ENCODE results near the gene C3orf20. TPM values are rescaled to one million over a fixed set of nuclear protein-coding genes. Genes with fewer than 3 reads are reported as not detected.

The C3orf20 gene
- total RNA-seq, 1 experiment from 2014 or later: not detected

DNA sequence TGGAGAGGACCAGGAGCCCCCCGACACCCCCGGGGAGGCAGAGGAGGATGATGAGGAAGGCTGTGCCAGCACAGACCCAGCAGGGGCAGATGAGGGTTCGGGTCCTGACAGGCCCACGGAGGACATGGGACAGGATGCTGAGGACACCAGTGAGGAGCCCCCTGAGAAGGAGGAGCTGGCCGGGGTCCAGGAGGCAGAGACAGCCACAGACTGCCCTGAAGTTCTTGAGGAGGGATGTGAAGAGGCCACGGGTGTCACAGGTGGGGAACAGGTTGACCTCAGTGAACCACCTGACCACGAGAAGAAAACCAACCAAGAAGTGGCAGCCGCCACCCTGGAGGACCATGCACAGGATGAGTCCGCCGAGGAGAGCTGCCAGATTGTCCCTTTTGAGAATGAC, 144.7 kb downstream of the C3orf20 start:
- no peak for DNase-seq (ENCODE audit: unreplicated experiment)
- Mint-ChIP-seq H3K27me3 (ENCODE audit: insufficient read depth, unreplicated experiment) (peaks cover 96% of the 10 kb centered on the region), H3K4me1 (ENCODE audit: insufficient read depth, unreplicated experiment) (no peaks in the 10 kb centered on the region), H3K4me3 (ENCODE audit: unreplicated experiment) (no peak overlapping the region), H3K9me3 (ENCODE audit: unreplicated experiment) (no peaks in the 10 kb centered on the region), H3K27ac (ENCODE audit: low read depth, unreplicated experiment) (no peak overlapping the region), H3K36me3 (ENCODE audit: insufficient read depth, unreplicated experiment) (no peaks in the 10 kb centered on the region)
- ChIA-PET CTCF (interaction anchor here (0.6 kb wide), 1 partner anchor 102 kb away, joined by 3 read pairs; no protein-coding TSS in a partner anchor), POLR2A (no interaction called here)
- BruUV-seq (replicated peaks): no TSS peak
- intact Hi-C loops (cut with micrococcal nuclease): no loop called here
- TF ChIP-seq, protein P1, sequence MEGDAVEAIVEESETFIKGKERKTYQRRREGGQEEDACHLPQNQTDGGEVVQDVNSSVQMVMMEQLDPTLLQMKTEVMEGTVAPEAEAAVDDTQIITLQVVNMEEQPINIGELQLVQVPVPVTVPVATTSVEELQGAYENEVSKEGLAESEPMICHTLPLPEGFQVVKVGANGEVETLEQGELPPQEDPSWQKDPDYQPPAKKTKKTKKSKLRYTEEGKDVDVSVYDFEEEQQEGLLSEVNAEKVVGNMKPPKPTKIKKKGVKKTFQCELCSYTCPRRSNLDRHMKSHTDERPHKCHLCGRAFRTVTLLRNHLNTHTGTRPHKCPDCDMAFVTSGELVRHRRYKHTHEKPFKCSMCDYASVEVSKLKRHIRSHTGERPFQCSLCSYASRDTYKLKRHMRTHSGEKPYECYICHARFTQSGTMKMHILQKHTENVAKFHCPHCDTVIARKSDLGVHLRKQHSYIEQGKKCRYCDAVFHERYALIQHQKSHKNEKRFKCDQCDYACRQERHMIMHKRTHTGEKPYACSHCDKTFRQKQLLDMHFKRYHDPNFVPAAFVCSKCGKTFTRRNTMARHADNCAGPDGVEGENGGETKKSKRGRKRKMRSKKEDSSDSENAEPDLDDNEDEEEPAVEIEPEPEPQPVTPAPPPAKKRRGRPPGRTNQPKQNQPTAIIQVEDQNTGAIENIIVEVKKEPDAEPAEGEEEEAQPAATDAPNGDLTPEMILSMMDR (IDR thresholded peaks at IDR 0.05; ENCODE audit: unreplicated experiment): no peak

DNA sequence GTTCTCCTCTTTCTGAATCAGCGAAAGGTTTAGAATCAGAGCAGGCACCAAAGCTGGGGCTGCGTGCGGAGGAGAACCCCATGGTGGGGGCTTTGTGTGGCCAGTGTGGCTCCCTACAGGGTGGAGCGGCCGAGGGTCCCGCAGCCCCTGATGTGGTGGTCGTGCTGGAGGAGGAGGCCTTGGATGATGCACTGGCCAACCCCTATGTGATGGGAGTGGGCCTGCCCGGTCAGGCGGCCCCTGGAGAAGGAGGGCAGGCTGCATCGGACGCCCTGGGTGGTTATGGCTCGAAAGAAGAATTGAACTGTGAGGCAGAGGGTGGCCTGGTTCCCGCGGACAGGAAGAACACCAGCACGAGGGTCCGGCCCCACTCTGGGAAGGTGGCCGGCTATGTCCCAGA, 145.2 kb downstream of the C3orf20 start:
- peaks cover 96% of the 10 kb centered on the region for H3K27me3 Mint-ChIP-seq (ENCODE audit: insufficient read depth, unreplicated experiment)
- POLR2A ChIA-PET: no interaction called here
- TF ChIP-seq, protein P1 (IDR thresholded peaks at IDR 0.05; ENCODE audit: unreplicated experiment): no peak

DNA sequence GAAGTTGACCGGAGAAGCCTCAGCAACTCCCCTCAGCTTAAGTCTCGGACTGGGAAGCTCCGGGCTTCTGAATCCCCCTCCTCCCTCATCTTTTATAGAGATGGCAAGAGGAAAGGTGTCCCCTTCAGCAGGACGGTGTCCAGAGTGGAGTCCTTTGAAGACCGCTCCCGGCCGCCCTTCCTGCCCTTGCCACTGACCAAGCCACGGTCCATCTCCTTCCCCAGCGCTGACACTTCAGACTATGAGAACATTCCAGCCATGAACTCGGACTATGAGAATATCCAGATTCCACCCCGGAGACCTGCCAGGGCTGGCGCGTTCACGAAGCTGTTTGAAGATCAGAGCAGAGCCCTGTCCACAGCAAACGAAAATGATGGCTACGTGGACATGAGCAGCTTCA, 146.2 kb downstream of the C3orf20 start:
- POLR2A ChIA-PET: interaction anchor here (0.6 kb wide), 2 partner anchors 15 to 1874 kb away, joined by 3 read pairs; no protein-coding TSS in a partner anchor

More for the DNA sequence above, 145.2 kb downstream of the C3orf20 start:
- BruUV-seq (replicated peaks): no TSS peak
- CTCF ChIA-PET: interaction anchor here (0.6 kb wide), 1 partner anchor 102 kb away, joined by 3 read pairs; no protein-coding TSS in a partner anchor
- no peak for DNase-seq (ENCODE audit: unreplicated experiment)
- Mint-ChIP-seq H3K36me3 (ENCODE audit: insufficient read depth, unreplicated experiment) (no peaks in the 10 kb centered on the region), H3K4me3 (ENCODE audit: unreplicated experiment) (no peak overlapping the region), H3K4me1 (ENCODE audit: insufficient read depth, unreplicated experiment) (no peaks in the 10 kb centered on the region), H3K27ac (ENCODE audit: low read depth, unreplicated experiment) (no peak overlapping the region), H3K9me3 (ENCODE audit: unreplicated experiment) (no peaks in the 10 kb centered on the region)
- intact Hi-C loops (cut with micrococcal nuclease): no loop called here

DNA sequence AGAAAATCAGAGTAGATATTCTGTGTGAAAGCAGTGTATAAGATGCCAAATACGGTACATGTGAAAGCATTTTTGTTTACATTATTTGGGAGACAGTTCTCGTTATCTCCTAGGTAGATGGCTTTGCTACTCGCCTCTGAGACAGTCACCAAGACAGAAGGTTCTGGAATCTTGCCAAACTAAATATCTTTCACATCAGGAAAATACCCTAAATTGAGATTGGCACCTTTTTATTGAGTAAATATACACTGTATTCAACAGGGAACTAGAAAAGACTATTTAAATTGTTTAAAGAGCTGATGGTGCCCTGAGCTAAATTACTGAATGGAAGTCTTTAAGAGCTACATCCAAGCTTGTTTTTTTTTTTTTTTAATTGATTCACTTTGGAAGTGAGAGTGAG, 147.2 kb downstream of the C3orf20 start:
- no peaks in the 10 kb centered on the region for H3K36me3 Mint-ChIP-seq (ENCODE audit: insufficient read depth, unreplicated experiment)
- H3K4me1 Mint-ChIP-seq (ENCODE audit: insufficient read depth, unreplicated experiment): no peaks in the 10 kb centered on the region
- DNase-seq (ENCODE audit: unreplicated experiment): no peak
- no peak overlapping the region for H3K27ac Mint-ChIP-seq (ENCODE audit: low read depth, unreplicated experiment)
- POLR2A ChIA-PET: no interaction called here
- no peaks in the 10 kb centered on the region for H3K9me3 Mint-ChIP-seq (ENCODE audit: unreplicated experiment)
- H3K4me3 Mint-ChIP-seq (ENCODE audit: unreplicated experiment): no peak overlapping the region
- peaks cover 94% of the 10 kb centered on the region for H3K27me3 Mint-ChIP-seq (ENCODE audit: insufficient read depth, unreplicated experiment)
- CTCF ChIA-PET: interaction anchor here (0.9 kb wide), 1 partner anchor 274 kb away, joined by 3 read pairs; no protein-coding TSS in a partner anchor
- TF ChIP-seq, protein P1 (IDR thresholded peaks at IDR 0.05; ENCODE audit: unreplicated experiment): no peak
- intact Hi-C loops (cut with micrococcal nuclease): no loop called here
- no TSS peak for BruUV-seq (replicated peaks)

More for the DNA sequence above, 146.2 kb downstream of the C3orf20 start:
- H3K27me3 Mint-ChIP-seq (ENCODE audit: insufficient read depth, unreplicated experiment): peaks cover 96% of the 10 kb centered on the region
- no peak overlapping the region for H3K4me3 Mint-ChIP-seq (ENCODE audit: unreplicated experiment)
- no peaks in the 10 kb centered on the region for H3K4me1 Mint-ChIP-seq (ENCODE audit: insufficient read depth, unreplicated experiment)
- DNase-seq (ENCODE audit: unreplicated experiment): no peak
- intact Hi-C loops (cut with micrococcal nuclease): no loop called here
- H3K36me3 Mint-ChIP-seq (ENCODE audit: insufficient read depth, unreplicated experiment): no peaks in the 10 kb centered on the region
- no peak overlapping the region for H3K27ac Mint-ChIP-seq (ENCODE audit: low read depth, unreplicated experiment)
- BruUV-seq (replicated peaks): no TSS peak
- H3K9me3 Mint-ChIP-seq (ENCODE audit: unreplicated experiment): no peaks in the 10 kb centered on the region
- CTCF ChIA-PET: no interaction called here
- TF ChIP-seq, protein P1 (IDR thresholded peaks at IDR 0.05; ENCODE audit: unreplicated experiment): no peak

Other genes starting within 250 kb of the C3orf20 start
- not detected in 2 replicates for gene GRIP2, start 134.8 kb upstream of the C3orf20 start, total RNA-seq (2022)
- 25.4 and 28.7 TPM in 2 replicates for gene CCDC174, start 23.4 kb upstream of the C3orf20 start, total RNA-seq (2022)
- gene FGD5, start 143.8 kb downstream of the C3orf20 start, total RNA-seq (2022): not detected in 2 replicates

Measured in MCF 10A (cell line).